Measurements from ENCODE around the gene STAT6. TPM values are rescaled to one million over a fixed set of nuclear protein-coding genes. Genes with fewer than 3 reads are reported as not detected.
A peak's percentile ranks its signal among the peaks of the same experiment; 100 is the strongest.

Gene STAT6
- total and polyA plus RNA-seq, 10 of the 15 experiments (the other 5 are each of a cell fraction or from before 2014, with no cell fraction given) = 14.2 to 176 (median 89.6) TPM

DNA sequence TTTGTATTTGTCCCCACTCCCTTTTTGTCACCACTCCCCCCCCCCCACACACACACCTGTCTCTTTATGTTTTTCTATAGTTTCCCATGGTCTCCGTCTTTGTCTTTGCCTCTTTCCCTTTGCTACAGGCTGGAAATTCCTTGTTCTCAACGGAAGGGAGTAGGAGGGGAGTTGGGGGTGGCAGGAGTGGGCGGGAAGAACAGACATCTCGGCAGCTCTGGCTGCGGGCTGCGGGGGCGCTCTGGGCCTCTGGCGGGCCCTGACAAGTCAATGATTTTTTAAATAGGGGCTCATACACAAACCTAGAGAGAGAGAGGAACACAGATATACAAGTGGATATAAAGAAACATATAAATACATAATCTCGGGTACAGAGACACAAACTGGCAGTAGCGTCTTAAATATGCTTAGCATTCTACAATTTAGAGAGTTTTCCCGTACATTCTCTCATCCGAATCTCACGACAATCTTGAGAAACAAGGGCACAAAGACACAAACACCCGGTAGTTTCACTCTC lies 24.6 kb downstream of the STAT6 start (continued):
- TF ChIP-seq, protein P1, sequence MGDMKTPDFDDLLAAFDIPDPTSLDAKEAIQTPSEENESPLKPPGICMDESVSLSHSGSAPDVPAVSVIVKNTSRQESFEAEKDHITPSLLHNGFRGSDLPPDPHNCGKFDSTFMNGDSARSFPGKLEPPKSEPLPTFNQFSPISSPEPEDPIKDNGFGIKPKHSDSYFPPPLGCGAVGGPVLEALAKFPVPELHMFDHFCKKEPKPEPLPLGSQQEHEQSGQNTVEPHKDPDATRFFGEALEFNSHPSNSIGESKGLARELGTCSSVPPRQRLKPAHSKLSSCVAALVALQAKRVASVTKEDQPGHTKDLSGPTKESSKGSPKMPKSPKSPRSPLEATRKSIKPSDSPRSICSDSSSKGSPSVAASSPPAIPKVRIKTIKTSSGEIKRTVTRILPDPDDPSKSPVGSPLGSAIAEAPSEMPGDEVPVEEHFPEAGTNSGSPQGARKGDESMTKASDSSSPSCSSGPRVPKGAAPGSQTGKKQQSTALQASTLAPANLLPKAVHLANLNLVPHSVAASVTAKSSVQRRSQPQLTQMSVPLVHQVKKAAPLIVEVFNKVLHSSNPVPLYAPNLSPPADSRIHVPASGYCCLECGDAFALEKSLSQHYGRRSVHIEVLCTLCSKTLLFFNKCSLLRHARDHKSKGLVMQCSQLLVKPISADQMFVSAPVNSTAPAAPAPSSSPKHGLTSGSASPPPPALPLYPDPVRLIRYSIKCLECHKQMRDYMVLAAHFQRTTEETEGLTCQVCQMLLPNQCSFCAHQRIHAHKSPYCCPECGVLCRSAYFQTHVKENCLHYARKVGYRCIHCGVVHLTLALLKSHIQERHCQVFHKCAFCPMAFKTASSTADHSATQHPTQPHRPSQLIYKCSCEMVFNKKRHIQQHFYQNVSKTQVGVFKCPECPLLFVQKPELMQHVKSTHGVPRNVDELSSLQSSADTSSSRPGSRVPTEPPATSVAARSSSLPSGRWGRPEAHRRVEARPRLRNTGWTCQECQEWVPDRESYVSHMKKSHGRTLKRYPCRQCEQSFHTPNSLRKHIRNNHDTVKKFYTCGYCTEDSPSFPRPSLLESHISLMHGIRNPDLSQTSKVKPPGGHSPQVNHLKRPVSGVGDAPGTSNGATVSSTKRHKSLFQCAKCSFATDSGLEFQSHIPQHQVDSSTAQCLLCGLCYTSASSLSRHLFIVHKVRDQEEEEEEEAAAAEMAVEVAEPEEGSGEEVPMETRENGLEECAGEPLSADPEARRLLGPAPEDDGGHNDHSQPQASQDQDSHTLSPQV (IDR thresholded peaks at IDR 0.05) = no peak
- TF ChIP-seq, protein P2, sequence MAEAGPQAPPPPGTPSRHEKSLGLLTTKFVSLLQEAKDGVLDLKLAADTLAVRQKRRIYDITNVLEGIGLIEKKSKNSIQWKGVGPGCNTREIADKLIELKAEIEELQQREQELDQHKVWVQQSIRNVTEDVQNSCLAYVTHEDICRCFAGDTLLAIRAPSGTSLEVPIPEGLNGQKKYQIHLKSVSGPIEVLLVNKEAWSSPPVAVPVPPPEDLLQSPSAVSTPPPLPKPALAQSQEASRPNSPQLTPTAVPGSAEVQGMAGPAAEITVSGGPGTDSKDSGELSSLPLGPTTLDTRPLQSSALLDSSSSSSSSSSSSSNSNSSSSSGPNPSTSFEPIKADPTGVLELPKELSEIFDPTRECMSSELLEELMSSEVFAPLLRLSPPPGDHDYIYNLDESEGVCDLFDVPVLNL (IDR thresholded peaks at IDR 0.05; ENCODE audit: low read depth, low read length) = 0 out of 2 replicates have a peak, but pooled peaks have one; percentile 51
- TF ChIP-seq RAD21 (IDR thresholded peaks at IDR 0.05; ENCODE audit: insufficient read depth, low read depth, low read length) = no peak
- TF ChIP-seq PAX5 (IDR thresholded peaks at IDR 0.05; ENCODE audit: borderline replicate concordance, low read depth, low read length) = no peak
- TF ChIP-seq SPI1 (IDR thresholded peaks at IDR 0.05; ENCODE audit: borderline replicate concordance, insufficient read depth, low read depth, low read length) = no peak
- TF ChIP-seq TAF1 (IDR thresholded peaks at IDR 0.05; ENCODE audit: borderline replicate concordance, low read depth, low read length) = no peak
- TF ChIP-seq SMAD5 (IDR thresholded peaks at IDR 0.05; ENCODE audit: low read depth) = 0 out of 2 replicates have a peak, but pooled peaks have one; percentile 23
- TF ChIP-seq GATAD2B (conservative IDR thresholded peaks at IDR 0.05; ENCODE audit: low read depth) = peak; percentile 12; the same call in 1 of the 2 replicates
- TF ChIP-seq HDGF (IDR thresholded peaks at IDR 0.05) = no peak
- TF ChIP-seq, protein P3, sequence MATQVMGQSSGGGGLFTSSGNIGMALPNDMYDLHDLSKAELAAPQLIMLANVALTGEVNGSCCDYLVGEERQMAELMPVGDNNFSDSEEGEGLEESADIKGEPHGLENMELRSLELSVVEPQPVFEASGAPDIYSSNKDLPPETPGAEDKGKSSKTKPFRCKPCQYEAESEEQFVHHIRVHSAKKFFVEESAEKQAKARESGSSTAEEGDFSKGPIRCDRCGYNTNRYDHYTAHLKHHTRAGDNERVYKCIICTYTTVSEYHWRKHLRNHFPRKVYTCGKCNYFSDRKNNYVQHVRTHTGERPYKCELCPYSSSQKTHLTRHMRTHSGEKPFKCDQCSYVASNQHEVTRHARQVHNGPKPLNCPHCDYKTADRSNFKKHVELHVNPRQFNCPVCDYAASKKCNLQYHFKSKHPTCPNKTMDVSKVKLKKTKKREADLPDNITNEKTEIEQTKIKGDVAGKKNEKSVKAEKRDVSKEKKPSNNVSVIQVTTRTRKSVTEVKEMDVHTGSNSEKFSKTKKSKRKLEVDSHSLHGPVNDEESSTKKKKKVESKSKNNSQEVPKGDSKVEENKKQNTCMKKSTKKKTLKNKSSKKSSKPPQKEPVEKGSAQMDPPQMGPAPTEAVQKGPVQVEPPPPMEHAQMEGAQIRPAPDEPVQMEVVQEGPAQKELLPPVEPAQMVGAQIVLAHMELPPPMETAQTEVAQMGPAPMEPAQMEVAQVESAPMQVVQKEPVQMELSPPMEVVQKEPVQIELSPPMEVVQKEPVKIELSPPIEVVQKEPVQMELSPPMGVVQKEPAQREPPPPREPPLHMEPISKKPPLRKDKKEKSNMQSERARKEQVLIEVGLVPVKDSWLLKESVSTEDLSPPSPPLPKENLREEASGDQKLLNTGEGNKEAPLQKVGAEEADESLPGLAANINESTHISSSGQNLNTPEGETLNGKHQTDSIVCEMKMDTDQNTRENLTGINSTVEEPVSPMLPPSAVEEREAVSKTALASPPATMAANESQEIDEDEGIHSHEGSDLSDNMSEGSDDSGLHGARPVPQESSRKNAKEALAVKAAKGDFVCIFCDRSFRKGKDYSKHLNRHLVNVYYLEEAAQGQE (IDR thresholded peaks at IDR 0.05; ENCODE audit: low read depth, low read length) = no peak
- TF ChIP-seq IKZF1 (conservative IDR thresholded peaks at IDR 0.05) = peak; percentile 60; the same call in 1 of the 2 replicates
- TF ChIP-seq NR2C1 (IDR thresholded peaks at IDR 0.05) = no peak
- TF ChIP-seq CREM (IDR thresholded peaks at IDR 0.05; ENCODE audit: low read depth) = no peak
- peak; percentile 40; the same call in 1 of the 2 replicates for TF ChIP-seq TBL1XR1 (IDR thresholded peaks at IDR 0.05; ENCODE audit: low read depth, low read length)
- 0 out of 2 replicates have a peak, but pooled peaks have one; percentile 2 for TF ChIP-seq TCF12 (IDR thresholded peaks at IDR 0.05; ENCODE audit: low read depth, low read length)
- TF ChIP-seq, protein P4, sequence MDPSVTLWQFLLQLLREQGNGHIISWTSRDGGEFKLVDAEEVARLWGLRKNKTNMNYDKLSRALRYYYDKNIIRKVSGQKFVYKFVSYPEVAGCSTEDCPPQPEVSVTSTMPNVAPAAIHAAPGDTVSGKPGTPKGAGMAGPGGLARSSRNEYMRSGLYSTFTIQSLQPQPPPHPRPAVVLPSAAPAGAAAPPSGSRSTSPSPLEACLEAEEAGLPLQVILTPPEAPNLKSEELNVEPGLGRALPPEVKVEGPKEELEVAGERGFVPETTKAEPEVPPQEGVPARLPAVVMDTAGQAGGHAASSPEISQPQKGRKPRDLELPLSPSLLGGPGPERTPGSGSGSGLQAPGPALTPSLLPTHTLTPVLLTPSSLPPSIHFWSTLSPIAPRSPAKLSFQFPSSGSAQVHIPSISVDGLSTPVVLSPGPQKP (IDR thresholded peaks at IDR 0.05; ENCODE audit: low read depth, low read length) = no peak
- peak; percentile 54; the same call in 1 of the 2 replicates for TF ChIP-seq NBN (IDR thresholded peaks at IDR 0.05)
- no peak for TF ChIP-seq NFYB (IDR thresholded peaks at IDR 0.05; ENCODE audit: insufficient read depth, low read depth, low read length)
- peak; percentile 57 to 72; a peak in 2 of 4 replicates for TF ChIP-seq IKZF2 (IDR thresholded peaks at IDR 0.05)
- TF ChIP-seq CEBPB (IDR thresholded peaks at IDR 0.05; ENCODE audit: borderline replicate concordance in 1 of 2, low read depth in 2 of 2, low read length in 2 of 2) = no peak
